Iris pigment epithelial cell (primary cell): Measurements from ENCODE around the gene YEATS4.
"Not testable (repeated sequence)": the region's sequence is repeated elsewhere in the genome, so short reads cannot be mapped to it uniquely, and the experiment has no call there.

Source experiments
- DNase-seq: peaks from one replicate; pipeline ENCODE4 v3.0.0-alpha.2; 2011; ENCODE audit warnings: low read depth

The YEATS4 gene

DNA sequence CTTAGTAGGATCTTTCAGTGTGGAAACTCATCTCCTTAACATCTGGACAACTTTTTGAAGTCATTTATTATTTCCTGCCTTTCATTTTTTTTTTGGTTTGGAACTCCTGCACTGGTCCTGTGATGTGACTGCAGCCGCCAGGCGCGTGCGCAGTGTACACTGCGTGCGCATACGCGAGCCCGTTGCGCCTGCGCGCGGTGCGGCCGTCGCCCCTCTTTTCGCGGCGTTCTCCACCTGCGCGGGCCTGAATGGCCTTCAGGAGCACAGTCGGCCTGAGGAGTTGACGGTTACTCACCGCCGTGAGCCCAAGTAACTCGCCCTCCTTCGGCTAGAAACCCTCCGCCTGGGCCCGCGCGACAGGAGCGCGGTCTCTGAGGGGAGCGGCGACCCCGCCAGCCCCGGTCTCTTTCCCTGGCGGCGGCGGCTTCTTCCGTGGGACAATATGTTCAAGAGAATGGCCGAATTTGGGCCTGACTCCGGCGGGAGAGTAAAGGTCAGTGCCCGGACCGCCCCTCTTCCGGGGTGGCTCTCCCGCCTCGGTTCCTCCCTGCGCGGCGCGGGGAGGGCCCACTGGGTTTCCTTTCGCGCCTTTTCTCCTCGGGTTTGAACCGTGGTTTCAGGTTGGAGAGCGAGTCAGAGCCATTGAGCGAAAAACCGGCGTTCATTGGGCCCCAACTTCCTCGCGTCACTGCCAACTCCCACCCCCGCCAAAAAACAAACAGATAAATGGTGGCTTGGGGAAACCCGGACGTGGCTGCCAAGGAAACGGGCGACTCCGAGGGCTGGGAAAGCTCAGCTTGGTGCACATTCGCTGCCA is at the start of gene YEATS4:
Gene YEATS4 (plus strand): TSS at position 213 of the 817 bp plus-strand sequence. CDS start 230 bp downstream, at position 443.
- DNase-seq: peak; percentile 92

- DNase-seq: no peak
These were observed 46.3 kb upstream of the YEATS4 start for GRCh38 chr12:69313209-69313608.

DNA sequence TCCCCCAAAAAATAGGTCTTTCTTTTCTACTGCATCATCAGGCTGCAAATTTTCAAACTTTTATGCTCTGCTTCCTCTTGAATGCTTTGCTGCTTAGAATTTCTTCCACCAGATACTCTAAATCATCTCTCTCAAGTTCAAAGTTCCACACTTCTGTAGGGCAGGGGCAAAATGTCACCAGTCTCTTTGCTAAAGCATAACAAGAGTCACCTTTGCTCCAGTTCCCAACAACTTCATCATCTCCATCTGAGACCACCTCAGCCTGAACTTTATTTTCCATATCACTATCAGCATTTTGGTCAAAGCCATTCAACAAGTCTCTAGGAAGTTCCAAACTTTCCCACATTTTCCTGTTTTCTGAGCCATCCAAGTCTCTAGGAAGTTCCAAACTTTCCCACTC is 42.8 kb upstream of the YEATS4 start:
- not testable (repeated sequence) for DNase-seq

- DNase-seq: not testable (repeated sequence)
These were observed 42.3 kb upstream of the YEATS4 start for GRCh38 chr12:69317233-69317632.

- DNase-seq: no peak
These were observed 41.3 kb upstream of the YEATS4 start for GRCh38 chr12:69318225-69318624.

- DNase-seq: no peak
These were observed 38.2 kb upstream of the YEATS4 start for GRCh38 chr12:69321351-69321750.

GRCh38 chr12:69324797-69325466 is 34.6 kb upstream of the YEATS4 start:
- DNase-seq: no peak

GRCh38 chr12:69328426-69328825 is 31.1 kb upstream of the YEATS4 start:
- no peak for DNase-seq

- DNase-seq: no peak
These were observed 29.7 kb upstream of the YEATS4 start for GRCh38 chr12:69329669-69330428.

- no peak for DNase-seq
These were observed 28.8 kb upstream of the YEATS4 start for GRCh38 chr12:69330475-69331473.

GRCh38 chr12:69331519-69331908 is 28.0 kb upstream of the YEATS4 start:
- no peak for DNase-seq

DNA sequence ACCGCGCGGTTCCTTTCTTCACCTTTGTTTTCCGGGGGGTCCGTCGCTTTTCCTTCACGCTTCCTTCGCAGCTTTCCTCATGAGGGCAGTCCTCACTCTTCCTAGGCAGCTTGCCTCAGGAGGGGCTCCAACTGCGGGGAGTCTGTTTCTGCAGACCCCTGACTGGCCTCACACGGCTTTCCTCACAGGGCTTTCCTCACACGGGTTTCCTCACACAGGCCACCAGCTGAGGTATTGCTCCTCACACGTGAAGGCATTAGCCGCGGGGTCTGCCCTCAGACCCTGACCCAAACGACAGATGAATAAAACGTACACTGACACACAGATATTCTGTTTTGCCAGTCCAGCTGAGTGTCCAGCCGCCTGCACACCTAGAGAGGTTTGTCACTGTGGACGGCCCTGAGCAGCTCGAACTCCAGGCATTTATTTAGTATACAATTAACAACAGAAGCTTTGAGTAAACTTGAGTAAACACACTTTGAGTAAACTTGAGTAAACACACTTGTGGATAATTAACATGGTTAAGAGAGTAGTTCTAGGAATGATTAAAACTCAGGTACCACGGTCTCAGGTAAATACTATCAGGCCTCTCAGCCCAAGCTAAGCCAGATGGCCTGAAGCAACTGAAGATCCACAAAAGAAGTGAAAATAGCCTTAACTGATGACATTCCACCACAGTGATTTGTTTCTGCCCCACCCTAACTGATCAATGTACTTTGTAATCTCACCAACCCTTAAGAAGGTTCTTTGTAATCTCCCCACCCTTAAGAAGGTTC is 27.4 kb upstream of the YEATS4 start:
- no peak for DNase-seq

GRCh38 chr12:69332815-69333358 is 26.7 kb upstream of the YEATS4 start:
- no peak for DNase-seq

DNA sequence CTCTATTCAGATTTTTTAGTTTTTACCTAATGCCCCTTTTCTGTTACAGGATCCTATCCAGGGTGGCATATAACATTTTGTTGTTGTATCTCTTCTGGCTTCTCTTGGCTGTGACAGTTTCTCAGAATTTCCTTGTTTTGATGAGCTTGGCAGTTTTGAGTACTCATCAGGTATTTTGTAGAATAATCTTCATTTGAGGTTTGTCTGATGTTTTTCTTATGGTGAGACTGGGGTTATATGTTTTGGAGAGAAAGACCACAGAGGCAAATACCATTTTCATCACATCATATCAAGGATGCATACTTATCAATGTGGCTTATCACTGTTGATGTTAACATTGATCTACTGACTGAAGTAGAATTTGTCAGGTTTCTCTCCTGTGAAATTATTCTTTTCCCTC is 25.4 kb upstream of the YEATS4 start:
- no peak for DNase-seq

GRCh38 chr12:69337311-69338090 is 22.0 kb upstream of the YEATS4 start:
- DNase-seq: no peak

DNA sequence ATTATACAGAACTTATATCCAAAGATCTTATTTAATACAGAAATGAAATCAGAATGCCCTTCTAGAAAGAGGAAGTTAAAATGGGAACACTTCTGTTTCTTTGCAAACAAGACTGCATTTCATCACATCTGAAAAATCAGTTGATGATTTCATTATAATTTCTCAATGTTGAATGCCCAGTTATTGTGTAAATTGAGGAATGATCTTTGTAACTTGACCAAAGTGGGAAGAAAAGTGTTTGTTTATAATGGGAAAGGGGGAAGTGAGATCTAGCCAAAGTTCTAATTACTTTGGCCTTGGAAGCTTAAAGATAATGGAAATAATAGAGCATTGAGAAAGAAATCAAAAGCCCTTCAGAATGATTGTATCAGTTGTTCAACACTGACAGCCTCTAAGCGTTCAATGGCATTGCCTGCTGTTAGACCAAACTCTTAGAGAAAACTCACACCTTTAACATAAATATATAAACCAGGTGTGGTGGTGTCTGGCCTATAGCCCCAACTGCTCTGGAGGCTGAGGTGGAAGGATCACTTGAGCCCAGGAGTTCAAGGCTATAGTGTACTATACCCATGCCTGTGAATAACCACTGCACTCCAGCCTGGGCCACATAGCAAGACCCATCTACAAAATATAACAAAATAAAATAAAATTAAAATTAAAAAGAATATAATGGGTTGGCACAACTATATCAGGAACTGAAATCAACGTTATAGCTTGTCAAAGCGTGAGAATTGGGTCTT is 21.3 kb upstream of the YEATS4 start:
- no peak for DNase-seq

GRCh38 chr12:69338936-69339335 is 20.6 kb upstream of the YEATS4 start:
- DNase-seq: no peak

DNA sequence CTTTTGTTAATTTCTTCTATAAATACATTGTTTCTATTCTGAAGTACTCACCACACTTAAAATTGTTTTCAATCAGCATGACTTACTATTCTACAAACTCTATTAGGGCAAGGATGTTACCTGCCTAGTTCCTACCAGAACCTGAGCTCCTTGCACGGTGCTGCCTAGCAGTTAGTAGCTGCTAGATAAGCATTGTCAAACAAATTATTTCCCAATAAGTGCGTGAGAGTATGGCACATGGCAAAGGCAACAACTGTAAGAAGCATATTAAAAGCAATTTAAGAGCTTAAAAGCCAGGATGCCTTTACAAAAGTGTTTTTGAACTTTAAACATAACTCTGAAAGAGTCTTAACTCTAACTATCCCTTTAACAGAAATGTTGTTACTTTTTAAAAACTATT is 19.5 kb upstream of the YEATS4 start:
- DNase-seq: no peak

DNA sequence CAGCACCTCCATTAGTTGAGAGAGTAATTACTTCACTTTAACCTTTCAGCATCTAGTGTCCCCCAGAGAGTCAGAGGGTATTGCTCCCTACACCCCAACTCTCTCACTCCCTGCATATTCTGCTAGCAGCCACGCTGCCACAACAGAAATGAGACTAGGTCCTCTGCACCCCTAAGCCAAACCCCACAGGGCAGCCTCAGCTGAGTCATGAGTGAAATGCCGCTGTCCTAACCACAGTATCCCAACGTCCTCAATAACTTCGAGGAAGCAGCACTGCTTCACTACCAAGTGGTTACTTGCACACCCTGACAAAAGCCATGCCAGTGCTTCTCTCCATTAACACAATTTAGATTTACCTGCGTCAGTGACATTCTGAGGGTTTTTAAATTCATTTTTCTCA is 18.2 kb upstream of the YEATS4 start:
- DNase-seq: no peak
